GM18519 (cell line): ENCODE data around the gene LPIN1.
A peak's percentile ranks its signal among the peaks of the same experiment; 100 is the strongest.

ENCODE experiments used
- ATAC-seq: cut with Tn5 transposase; IDR thresholded peaks from one replicate; pipeline ENCODE4 v1.9.1; 2021; ENCODE audit warnings: mild to moderate bottlenecking, moderate library complexity; ENCODE audit not compliant: unreplicated experiment, low FRiP score

LPIN1 gene, protein sequence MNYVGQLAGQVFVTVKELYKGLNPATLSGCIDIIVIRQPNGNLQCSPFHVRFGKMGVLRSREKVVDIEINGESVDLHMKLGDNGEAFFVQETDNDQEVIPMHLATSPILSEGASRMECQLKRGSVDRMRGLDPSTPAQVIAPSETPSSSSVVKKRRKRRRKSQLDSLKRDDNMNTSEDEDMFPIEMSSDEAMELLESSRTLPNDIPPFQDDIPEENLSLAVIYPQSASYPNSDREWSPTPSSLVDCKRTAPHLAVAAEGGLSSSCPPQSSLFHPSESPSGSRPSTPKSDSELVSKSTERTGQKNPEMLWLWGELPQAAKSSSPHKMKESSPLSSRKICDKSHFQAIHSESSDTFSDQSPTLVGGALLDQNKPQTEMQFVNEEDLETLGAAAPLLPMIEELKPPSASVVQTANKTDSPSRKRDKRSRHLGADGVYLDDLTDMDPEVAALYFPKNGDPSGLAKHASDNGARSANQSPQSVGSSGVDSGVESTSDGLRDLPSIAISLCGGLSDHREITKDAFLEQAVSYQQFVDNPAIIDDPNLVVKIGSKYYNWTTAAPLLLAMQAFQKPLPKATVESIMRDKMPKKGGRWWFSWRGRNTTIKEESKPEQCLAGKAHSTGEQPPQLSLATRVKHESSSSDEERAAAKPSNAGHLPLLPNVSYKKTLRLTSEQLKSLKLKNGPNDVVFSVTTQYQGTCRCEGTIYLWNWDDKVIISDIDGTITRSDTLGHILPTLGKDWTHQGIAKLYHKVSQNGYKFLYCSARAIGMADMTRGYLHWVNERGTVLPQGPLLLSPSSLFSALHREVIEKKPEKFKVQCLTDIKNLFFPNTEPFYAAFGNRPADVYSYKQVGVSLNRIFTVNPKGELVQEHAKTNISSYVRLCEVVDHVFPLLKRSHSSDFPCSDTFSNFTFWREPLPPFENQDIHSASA

DNA sequence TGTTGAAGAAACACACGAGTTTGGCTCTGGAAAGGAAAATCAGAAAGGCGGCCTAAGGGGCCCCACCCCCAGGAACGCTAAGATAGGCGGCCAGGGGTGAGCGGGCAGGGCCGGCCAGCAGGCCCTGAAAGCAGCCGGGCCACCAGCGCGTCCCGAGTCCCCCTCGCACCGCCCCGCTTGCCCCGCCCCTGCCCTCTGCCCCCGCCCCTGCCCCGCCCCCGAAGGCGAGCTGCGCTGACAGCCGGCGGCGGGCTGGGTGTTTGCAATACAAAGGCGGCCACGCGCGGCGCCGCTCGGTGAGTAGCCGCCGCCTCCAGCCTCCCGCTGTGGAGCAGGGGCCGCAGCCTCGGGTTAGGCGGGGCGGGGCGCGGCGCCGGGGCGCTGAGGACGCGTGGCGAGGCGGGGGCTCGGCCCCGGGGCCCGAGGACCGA, at the start of gene LPIN1:
Gene LPIN1 (plus strand): TSS at position 257 of the 431 bp plus-strand sequence. CDS start 18,910 bp downstream, outside the sequence.
- peak; percentile 30 for ATAC-seq

DNA sequence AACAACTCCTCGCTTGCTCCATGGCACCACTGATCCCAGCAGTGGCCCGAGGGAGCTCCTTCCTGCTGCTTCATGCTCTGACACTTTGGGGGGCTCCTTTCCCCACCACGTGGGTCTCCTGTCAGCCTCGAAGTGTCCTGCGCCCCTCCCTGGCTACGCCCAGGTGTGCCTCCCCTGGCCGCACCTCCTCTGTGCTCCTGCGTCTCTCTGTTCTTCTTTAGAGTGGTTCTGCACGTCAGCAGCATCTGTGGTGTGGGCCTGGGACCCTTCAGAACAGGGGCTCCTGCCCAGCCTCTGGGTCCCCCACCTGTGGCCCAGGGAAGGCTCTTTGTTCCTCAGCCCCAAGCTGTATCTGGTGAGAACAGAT, 49.7 kb upstream of the LPIN1 start:
- no peak for ATAC-seq

DNA sequence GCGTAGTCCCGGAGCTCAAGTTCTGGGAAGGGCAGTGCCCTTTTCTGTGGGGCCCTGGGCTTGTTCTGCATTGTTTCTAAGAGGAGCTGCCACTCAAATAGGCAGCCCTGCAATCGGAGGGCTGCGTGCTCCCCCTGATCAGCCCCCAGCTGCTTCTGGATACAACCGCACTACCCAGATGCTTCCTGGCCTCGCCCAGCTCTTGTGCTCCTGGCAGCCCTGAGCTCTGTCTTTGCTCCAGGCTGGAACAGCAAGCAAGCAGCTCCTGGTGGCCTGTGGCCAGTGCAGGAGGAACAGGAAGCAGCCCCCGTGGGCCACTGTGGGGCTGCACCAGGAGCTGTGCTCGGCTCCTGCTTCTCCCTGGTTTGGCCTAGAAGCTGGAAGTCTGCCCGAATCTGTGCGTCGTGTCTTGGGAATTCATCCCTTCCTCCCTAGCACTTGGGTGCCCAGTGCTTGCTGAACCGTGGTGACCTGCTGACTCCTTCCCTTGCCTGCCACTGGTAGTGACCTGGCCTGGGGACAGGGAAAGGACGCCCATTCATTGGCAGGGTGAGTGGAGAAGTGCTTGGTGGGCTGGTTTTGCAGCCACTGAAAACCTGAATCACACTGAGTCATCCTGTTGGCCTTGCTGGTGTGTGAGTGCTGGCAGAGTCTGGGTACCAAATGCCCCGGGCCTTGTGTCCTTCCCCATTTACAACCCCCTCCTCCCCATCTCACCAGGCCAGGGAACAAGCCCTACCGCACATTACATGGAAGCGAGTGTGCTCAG, 49.1 kb upstream of the LPIN1 start:
- no peak for ATAC-seq

DNA sequence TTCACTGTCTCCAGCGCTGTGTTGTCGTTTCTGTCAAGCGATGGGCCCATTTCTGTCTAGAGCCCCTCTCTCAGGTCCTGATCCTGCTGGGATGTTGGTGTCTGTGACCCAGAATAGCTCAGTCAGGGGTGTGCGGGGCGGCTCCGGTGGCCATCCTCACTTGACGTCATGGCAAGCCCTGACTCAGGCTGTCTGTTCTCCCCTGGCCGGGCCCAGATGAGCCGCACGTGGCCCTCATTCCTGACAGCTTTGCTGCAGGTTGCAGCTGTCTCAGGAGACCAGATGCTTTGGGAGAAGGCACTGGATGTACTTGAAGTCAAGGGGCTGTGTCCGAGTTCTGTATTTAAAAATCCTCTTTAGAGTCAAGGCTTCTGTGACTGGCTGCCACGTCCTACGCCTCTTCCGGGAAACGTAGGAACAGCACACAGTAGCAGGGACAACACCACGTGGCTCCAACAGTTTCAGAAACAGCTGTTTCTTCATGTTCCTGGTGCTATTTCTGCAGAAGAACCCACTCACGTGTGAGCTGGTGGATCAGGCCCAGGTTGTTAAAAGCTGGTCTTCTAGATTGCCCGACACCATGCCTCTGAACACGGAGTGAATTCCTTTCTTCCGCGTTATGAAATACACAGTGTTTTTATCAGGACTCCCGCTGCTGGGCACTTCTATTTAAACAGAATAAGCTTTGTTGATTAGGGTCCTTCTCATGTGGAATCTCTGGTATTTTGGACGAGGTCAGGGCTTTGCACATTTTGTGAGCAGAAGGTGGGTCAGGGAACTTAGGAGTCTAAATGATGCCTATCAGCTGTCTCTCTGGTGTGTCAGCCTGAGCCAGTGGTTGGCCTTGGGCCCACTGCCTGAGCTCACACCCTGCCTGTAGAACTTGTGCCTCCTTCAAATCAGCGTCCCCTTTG, 48.2 kb upstream of the LPIN1 start:
- no peak for ATAC-seq

DNA sequence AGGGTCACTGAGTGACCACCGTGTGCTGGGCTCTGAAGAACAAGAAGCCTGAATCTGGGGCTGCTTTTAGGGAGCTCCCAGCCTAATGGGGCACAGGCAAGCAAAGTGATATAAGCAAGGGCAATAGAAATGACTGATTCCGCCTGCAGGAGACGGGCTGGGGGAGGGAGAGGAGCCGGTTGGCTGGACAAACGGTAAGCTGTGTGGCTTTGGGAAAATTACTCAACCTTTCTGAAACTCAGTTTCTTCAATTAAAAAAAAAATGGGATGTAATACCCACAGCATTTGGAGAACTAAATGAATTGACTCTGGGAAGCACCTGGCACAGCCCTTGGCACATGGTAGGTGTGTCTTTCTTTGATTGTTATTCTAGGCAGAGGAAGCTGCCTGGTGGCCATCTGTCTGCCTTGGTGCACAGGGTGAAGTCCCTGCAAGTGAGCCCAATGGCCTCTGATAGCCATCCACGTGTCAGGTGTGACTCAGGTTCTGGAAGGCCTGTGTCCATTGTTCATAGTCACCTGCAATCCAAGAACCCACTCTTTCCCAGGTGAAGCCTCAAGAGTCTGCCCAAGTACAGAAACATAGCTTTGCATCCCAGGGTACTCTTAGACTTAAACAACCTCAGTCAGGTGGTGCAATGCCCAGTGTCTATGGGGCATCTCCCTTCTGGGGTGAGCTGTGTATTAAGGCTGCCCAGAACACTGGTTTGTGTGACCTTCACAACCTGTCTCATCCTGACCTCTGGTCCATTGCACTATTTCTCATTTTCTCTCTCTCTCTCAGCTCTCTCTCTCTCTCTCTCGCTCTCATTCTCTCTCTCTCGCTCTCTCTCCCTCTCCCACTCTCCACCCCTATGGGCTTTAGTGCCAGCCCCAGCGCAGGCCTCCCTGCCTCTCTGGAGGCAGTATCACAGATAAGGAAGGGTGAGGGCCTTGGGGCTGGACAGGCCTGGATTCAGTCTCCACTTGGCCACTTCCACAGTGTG, 46.5 kb upstream of the LPIN1 start:
- ATAC-seq: no peak

DNA sequence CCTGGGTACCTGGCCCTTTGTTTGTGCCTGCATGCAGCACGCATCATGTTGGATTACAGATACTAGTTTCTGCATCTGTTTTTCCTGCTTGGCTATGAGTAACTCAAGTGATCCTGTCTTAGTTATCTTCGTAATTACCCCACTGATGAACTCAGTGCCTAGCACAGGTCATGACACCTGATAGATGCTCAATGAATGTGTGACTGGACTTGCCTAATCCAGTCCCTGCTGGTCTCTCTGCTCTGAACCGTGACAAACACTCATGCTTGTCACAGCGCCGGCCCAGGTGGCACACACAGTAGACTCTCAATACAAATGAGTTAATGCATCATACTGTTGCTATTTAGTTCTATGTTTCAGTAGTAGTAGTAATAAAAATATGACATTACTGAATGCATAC, 45.2 kb upstream of the LPIN1 start:
- ATAC-seq: no peak

DNA sequence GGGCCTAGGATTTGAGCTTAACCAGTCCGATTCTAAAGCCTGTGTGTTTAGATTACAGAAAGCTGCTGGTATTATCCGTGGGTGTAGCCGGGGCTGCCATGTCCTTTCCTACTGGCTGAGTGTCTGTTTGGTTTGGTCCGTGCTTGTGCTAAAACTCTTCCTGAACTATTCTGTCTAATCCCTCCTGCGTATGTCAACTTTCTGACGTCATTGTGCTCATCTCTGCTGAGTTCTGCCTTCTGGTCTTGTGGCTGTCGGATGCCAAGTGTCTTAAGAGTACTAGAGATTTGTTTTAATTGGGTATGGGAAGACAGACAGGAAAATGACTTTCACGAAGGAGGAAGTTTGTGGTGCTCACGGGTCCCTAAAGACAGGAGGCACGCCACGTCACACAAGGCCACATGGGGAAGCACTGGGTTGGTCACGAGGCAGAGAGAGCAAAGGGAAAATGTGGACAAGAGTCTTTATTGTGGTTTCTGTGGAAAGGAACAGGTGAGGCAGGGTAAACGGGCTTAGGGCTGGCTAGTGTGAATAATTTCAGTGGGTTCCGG, 44.6 kb upstream of the LPIN1 start:
- ATAC-seq: no peak

DNA sequence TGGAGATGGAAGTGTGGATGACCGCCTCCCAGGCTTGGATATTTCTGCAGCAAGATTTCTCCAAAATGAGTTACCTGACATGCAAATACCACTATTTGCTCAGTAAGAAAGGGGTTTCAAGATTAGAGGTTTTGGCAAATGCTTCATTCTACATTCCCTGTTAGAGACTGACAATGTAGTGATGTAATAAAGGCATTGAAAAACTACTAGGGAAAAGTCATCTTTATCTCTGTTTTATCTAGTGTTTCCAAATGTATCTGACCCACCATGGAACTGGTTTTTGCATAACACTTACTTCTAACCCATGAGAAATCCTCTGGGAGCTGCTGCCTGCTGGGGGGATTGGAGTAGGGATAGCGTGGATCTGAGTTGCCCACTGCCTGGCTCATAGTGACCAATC, 43.5 kb upstream of the LPIN1 start:
- ATAC-seq: no peak

DNA sequence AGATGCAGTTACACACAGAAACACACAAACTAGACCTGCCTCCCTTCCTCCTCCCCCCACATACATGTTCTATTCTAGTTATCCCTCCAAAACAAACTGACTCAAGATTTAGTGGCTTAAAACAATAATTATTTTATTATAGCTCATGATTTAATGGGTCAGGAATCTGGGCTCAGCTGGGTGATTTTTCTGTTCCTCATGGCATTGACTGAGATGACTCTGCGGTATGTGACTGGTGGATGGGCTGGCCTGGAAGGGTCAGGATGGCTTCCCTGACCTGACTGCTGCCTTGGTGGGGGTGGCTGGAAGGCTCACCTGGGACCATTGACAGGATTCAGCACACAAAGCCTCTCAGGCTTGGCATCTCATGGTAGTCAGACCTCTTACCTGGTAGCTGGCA, 42.7 kb upstream of the LPIN1 start:
- ATAC-seq: no peak

DNA sequence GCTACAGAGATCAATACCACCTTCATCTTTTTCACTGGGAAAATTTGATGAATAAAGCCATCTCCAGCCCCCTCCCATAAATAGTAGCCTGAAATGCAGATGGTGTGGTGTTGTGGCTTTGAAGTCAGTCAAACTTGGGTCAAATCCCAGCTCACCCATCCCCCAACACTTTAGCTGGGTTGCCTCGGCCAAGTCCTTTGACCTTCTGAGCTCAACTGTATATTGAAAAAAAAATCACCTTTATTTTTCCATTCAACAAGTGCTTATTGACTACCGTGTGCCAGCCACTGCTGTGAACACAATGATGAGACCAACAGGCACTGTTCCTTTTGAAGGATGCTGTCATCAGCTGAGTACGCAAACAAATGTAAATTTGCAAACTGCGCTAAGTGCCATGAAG, 41.4 kb upstream of the LPIN1 start:
- ATAC-seq: no peak

DNA sequence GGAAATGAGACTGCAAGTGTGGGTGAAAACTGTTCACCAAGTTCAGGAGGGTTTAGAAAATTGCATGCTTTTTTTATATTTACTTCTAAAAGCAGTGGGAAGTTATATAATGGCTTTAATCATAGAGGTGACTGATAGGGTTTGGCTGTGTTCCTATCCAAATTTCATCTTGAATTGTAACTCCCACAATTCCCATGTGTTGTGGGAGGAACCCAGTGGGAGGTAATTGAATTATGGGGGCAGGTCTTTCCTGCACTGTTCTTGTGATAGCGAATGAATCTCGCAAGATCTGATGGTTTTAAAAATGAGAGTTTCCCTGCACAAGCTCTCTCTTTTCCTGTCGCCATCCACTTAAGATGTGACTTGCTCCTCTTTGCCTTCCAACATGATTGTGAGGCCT, 40.7 kb upstream of the LPIN1 start:
- ATAC-seq: no peak

DNA sequence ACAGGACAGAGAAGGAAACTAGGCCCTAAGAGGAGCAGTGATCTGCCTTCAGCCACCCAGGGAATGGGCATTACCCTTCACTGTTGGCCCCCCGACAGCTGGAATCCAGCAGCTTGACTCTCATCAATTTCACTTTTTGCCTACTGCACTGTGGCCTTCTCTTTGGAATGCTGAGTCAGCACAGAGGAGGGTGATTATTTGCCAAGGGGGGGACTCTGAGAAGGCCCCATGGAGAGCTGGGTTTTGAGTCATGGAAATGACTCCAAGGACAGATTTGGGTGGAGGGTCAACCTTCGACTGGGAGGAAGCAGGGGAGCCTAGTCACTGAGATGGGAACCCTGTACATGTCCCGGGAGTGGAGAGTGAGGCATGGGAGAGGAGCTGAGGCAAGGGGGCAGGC, 38.3 kb upstream of the LPIN1 start:
- ATAC-seq: no peak

DNA sequence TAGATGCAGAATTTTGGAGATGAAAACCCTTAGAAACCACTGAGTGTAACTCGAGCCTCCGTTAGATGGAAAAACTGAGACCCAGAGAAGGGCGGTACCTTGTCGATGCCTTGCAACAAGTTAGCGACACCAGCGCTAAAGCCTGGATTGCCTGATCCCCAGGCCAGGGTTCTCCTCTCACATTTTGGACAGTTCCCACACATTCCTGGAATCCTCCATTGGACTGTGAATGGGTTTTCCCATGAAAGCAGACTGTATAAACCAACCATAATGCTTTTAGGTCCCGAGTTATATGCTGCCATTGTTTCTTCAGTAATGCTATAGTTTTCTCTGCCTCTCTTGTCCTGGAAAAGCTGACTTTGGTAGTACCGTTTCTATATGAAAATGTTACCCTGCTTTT, 37.1 kb upstream of the LPIN1 start:
- ATAC-seq: no peak

DNA sequence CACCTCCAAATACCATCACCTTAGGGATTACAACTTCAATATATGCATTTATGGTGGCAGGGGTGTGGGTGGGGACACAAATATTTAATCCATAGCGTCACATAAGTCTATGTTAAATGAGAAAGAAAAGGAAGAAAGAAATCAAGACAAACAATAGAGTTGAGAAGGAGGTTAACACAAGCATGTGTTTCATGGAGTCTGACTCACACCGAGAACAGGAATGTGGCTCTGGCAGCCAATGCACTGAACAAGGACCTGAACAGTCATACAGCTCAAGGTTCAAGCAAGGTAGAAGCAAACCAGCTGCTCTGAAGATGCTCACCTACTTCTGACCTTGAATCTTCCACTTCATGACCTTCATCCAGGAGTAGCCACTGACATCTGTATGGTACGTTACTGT, 36.2 kb upstream of the LPIN1 start:
- no peak for ATAC-seq

DNA sequence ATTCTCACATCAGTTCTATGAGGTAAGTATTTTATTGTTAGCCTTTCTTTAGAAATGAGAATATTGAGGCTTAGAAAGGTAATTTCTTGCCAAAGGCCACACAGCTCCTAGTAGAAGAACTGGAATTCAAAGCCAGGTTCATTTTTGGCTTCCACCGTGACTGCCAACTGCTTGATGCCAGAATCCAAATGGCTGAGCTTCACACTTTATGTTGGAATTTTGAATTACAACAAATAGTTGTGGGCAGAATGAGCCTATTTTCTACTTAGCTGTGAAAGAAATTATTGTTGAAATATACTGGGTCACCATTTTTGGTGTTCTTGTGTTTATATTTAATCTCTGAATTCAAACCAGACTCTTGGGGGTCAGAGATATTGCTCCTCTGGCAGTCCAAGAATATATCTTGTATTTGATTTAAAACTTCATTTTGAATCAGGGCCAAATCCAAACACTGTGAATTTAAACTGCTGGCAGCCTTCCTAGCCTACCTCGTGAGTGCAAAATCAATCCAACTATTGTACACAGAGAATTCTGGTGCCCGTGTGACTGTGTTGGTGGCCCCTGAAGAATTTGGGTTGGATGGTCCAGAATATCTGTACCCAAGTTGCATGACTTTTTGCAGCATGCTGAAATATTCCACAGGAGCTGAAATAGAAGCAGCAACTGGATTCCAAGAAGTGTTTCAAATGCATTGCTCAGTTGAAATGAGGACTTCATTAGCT, 35.6 kb upstream of the LPIN1 start:
- ATAC-seq: no peak

DNA sequence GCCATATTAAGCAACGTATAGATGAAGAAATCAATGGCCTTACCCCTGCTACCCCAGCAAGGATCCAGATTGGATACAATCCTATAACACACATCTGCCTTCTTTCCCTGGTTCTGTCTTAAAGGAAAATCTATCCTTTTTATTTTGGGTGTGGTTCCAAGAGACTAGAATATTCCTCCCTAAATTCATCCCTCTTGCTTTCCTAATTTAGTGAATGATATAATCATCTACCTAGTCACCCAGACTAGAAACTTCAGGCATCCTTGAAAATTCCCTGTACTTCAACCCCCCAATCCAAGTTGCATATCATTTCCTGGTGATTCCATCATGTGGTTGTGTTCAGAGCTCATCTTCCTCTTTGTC, 35.1 kb upstream of the LPIN1 start:
- no peak for ATAC-seq

DNA sequence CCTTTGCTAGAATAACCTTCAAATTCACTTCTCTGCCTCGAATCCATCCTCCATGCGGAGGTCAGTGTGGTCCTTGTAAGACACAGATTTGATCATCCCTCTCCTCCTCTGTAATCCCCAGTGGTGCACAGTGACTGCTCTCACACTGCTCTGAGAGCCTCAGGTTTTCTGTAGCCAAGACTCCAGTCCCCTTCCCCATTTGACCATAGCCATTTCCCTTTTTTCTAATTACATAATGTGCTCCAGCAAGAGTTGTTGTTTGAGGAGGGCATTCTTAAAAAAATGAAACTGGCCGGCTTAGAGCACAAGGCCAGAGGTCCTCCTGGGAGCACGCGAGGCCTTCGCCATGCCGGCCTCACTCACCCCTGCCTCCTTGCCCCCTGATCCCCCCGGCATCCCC, 34.7 kb upstream of the LPIN1 start:
- no peak for ATAC-seq

DNA sequence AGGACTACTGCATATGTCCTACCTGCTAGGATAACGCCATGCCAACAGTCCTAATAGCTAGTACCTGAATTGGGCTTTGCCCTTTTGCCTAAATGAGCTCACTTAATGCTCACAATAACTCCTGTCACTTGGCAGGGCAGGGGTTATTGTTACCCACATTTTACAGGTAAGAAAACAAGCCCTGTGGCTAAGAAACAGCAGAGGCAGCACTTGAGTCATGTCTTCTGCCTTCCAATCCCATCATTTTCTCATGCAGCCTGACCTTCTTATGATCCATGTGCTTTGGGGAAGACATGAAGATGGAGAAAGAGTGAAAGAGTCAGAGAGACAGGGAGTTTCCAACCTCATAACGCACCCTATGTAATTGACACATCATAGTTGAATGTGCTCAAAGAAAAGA, 33.6 kb upstream of the LPIN1 start:
- no peak for ATAC-seq
